WTC11 (cell line): Measurements from ENCODE around the gene FER.

ENCODE experiments used
- ESRRA ChIP-seq: sonication (generic); formaldehyde crosslinking; IDR thresholded peaks from 2 replicates; pipeline ENCODE4 v1.8.1; 2022; ENCODE audit warnings: mild to moderate bottlenecking, missing genetic modification reagents, borderline replicate concordance
- FOXP1 ChIP-seq: sonication (generic); formaldehyde crosslinking; IDR thresholded peaks from 2 replicates; pipeline ENCODE4 v1.8.0; 2022; ENCODE audit warnings: missing genetic modification reagents, mild to moderate bottlenecking, moderate library complexity, borderline replicate concordance
- FOXP4 ChIP-seq: sonication (generic); formaldehyde crosslinking; IDR thresholded peaks from 2 replicates; pipeline ENCODE4 v1.8.0; 2022; ENCODE audit warnings: mild to moderate bottlenecking, missing genetic modification reagents
- NR3C1 ChIP-seq: sonication (generic); formaldehyde crosslinking; conservative IDR thresholded peaks from 2 replicates; pipeline ENCODE4 v1.8.1; 2023; ENCODE audit warnings: low read depth, mild to moderate bottlenecking, missing genetic modification reagents
- PREB ChIP-seq: sonication (generic); formaldehyde crosslinking; IDR thresholded peaks from 2 replicates; pipeline ENCODE4 v1.8.1; 2022; ENCODE audit warnings: mild to moderate bottlenecking, missing genetic modification reagents, moderate library complexity, borderline replicate concordance
- SOX15 ChIP-seq: fragments of 250-450 bp; sonication (Bioruptor Pico); IDR thresholded peaks from 2 replicates; pipeline ENCODE4 v1.9.0; 2021; ENCODE audit warnings: mild to moderate bottlenecking
- TCF7 ChIP-seq: sonication (generic); formaldehyde crosslinking; IDR thresholded peaks from 2 replicates; pipeline ENCODE4 v1.8.0; 2022; ENCODE audit warnings: mild to moderate bottlenecking, low read depth, missing genetic modification reagents, moderate library complexity
- USF2 ChIP-seq: sonication (generic); formaldehyde crosslinking; IDR thresholded peaks from 2 replicates; pipeline ENCODE4 v1.8.1; 2023; ENCODE audit warnings: mild to moderate bottlenecking, missing genetic modification reagents, moderate library complexity
- ZNF396 ChIP-seq: fragments of 250-450 bp; sonication (Bioruptor Pico); IDR thresholded peaks from 2 replicates; pipeline ENCODE4 v1.8.0; 2021; ENCODE audit warnings: mild to moderate bottlenecking, moderate library complexity, borderline replicate concordance
- TF ChIP-seq, protein P1 (sequence below): fragments of 200-600 bp; IDR thresholded peaks from 2 replicates; pipeline ENCODE4 v1.8.0; 2022; ENCODE audit warnings: antibody characterized with exemption
- TF ChIP-seq, protein P2 (sequence below): sonication (generic); formaldehyde crosslinking; IDR thresholded peaks from 2 replicates; pipeline ENCODE4 v1.8.1; 2023; ENCODE audit warnings: mild to moderate bottlenecking, missing genetic modification reagents, borderline replicate concordance

DNA sequence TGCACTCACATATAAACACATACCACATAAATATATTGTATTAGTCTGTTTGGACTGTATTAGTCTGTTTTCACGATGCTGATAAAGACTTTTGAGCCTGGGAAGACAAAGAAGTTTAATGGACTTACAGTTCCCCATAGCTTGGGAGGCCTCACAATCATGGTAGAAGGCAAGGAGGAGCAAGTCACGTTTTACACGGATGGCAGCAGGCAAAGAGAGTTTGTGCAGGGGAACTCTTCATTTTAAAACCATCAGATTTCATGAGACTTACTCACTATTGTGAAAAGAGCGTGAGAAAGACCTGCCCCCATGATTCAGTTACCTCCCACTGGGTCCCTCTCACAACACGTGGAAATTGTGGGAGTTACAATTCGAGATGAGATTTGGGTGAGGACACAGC is 133.4 kb downstream of the FER start:
- TF ChIP-seq, protein P1, sequence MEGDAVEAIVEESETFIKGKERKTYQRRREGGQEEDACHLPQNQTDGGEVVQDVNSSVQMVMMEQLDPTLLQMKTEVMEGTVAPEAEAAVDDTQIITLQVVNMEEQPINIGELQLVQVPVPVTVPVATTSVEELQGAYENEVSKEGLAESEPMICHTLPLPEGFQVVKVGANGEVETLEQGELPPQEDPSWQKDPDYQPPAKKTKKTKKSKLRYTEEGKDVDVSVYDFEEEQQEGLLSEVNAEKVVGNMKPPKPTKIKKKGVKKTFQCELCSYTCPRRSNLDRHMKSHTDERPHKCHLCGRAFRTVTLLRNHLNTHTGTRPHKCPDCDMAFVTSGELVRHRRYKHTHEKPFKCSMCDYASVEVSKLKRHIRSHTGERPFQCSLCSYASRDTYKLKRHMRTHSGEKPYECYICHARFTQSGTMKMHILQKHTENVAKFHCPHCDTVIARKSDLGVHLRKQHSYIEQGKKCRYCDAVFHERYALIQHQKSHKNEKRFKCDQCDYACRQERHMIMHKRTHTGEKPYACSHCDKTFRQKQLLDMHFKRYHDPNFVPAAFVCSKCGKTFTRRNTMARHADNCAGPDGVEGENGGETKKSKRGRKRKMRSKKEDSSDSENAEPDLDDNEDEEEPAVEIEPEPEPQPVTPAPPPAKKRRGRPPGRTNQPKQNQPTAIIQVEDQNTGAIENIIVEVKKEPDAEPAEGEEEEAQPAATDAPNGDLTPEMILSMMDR = no peak
- no peak for TF ChIP-seq ZNF396
- no peak for TF ChIP-seq PREB
- TF ChIP-seq ESRRA = no peak
- no peak for TF ChIP-seq FOXP4
- TF ChIP-seq, protein P2, sequence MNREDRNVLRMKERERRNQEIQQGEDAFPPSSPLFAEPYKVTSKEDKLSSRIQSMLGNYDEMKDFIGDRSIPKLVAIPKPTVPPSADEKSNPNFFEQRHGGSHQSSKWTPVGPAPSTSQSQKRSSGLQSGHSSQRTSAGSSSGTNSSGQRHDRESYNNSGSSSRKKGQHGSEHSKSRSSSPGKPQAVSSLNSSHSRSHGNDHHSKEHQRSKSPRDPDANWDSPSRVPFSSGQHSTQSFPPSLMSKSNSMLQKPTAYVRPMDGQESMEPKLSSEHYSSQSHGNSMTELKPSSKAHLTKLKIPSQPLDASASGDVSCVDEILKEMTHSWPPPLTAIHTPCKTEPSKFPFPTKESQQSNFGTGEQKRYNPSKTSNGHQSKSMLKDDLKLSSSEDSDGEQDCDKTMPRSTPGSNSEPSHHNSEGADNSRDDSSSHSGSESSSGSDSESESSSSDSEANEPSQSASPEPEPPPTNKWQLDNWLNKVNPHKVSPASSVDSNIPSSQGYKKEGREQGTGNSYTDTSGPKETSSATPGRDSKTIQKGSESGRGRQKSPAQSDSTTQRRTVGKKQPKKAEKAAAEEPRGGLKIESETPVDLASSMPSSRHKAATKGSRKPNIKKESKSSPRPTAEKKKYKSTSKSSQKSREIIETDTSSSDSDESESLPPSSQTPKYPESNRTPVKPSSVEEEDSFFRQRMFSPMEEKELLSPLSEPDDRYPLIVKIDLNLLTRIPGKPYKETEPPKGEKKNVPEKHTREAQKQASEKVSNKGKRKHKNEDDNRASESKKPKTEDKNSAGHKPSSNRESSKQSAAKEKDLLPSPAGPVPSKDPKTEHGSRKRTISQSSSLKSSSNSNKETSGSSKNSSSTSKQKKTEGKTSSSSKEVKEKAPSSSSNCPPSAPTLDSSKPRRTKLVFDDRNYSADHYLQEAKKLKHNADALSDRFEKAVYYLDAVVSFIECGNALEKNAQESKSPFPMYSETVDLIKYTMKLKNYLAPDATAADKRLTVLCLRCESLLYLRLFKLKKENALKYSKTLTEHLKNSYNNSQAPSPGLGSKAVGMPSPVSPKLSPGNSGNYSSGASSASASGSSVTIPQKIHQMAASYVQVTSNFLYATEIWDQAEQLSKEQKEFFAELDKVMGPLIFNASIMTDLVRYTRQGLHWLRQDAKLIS (CRISPR knock-in tag) = no peak
- TF ChIP-seq NR3C1 (CRISPR knock-in tag) = no peak
- TF ChIP-seq TCF7 (CRISPR knock-in tag) = no peak
- TF ChIP-seq SOX15 (CRISPR knock-in tag) = no peak
- no peak for TF ChIP-seq USF2
- TF ChIP-seq FOXP1 (CRISPR knock-in tag) = no peak
